ENCODE measurements around the gene PCNP. TPM values are rescaled to one million over a fixed set of nuclear protein-coding genes. Genes with fewer than 3 reads are reported as not detected.
"Not testable (repeated sequence)": the region's sequence is repeated elsewhere in the genome, so short reads cannot be mapped to it uniquely, and the experiment has no call there.

PCNP gene
- total RNA-seq, 2 experiments from 2014 or later = 49.2 to 153 TPM

GRCh38 chr3:101638261-101638745, 64.3 kb downstream of the PCNP start:
- no peak overlapping the region for H3K27ac ChIP-seq (ENCODE audit: low read depth, low read length, poor library complexity, severe bottlenecking)
- DNase-seq (ENCODE audit: low spot score) = peak; percentile 7
- no peak overlapping the region for H3K4me2 ChIP-seq (ENCODE audit: low read length)
- H3K36me3 ChIP-seq (ENCODE audit: insufficient read depth, low read length) = no peaks in the 10 kb centered on the region
- TF ChIP-seq CTCF (conservative IDR thresholded peaks at IDR 0.05; ENCODE audit: low read length) (peak; percentile 49; the same call in 1 of the 2 replicates), EZH2phosphoT487 (IDR thresholded peaks at IDR 0.05; ENCODE audit: borderline replicate concordance, low read depth, low read length) (no peak)
- intact Hi-C loops (cut with micrococcal nuclease; ENCODE audit: unreplicated experiment) = loop anchor here (10.0 kb wide), 1 partner anchor 564 kb away; no protein-coding TSS in a partner anchor
- no peaks in the 10 kb centered on the region for H3K9me2 ChIP-seq (ENCODE audit: insufficient read depth, low read length)
- no TSS peak for BruUV-seq (replicated peaks)
- no peak overlapping the region for H2AFZ ChIP-seq (ENCODE audit: low read length)
- H3K9me3 ChIP-seq (ENCODE audit: low read length) = no peaks in the 10 kb centered on the region
- no peaks in the 10 kb centered on the region for H4K20me1 ChIP-seq (ENCODE audit: insufficient read depth, low read length)
- no peaks in the 10 kb centered on the region for H3K79me2 ChIP-seq (ENCODE audit: insufficient read depth, low read depth, low read length)
- CTCF ChIA-PET (ENCODE audit: unreplicated experiment) = interaction anchor here (0.5 kb wide), 1 partner anchor 82 kb away, joined by 3 read pairs; no protein-coding TSS in a partner anchor
- H3K4me3 ChIP-seq (ENCODE audit: low read depth, low read length, poor library complexity, severe bottlenecking) = no peak overlapping the region
- no peaks in the 10 kb centered on the region for H3K4me1 ChIP-seq (ENCODE audit: insufficient read depth, low read length, poor library complexity, severe bottlenecking)
- POLR2A ChIA-PET = interaction anchor here (1.0 kb wide), 1 partner anchor 11 kb away, joined by 3 read pairs; no protein-coding TSS in a partner anchor

GRCh38 chr3:101639280-101639963, 65.4 kb downstream of the PCNP start:
- Histone ChIP-seq H2AFZ (ENCODE audit: low read length) (no peak overlapping the region), H3K27ac (ENCODE audit: low read depth, low read length, poor library complexity, severe bottlenecking) (no peak overlapping the region), H3K4me3 (ENCODE audit: low read depth, low read length, poor library complexity, severe bottlenecking) (no peak overlapping the region), H3K4me1 (ENCODE audit: insufficient read depth, low read length, poor library complexity, severe bottlenecking) (no peaks in the 10 kb centered on the region), H3K9me3 (ENCODE audit: low read length) (no peaks in the 10 kb centered on the region), H3K36me3 (ENCODE audit: insufficient read depth, low read length) (no peaks in the 10 kb centered on the region), H3K79me2 (ENCODE audit: insufficient read depth, low read depth, low read length) (no peaks in the 10 kb centered on the region), H3K4me2 (ENCODE audit: low read length) (no peak overlapping the region), H3K9me2 (ENCODE audit: insufficient read depth, low read length) (no peaks in the 10 kb centered on the region), H4K20me1 (ENCODE audit: insufficient read depth, low read length) (no peaks in the 10 kb centered on the region)
- intact Hi-C loops (cut with micrococcal nuclease; ENCODE audit: unreplicated experiment) = loop anchor here (10.0 kb wide), 1 partner anchor 565 kb away; no protein-coding TSS in a partner anchor
- no peak for TF ChIP-seq EZH2phosphoT487 (IDR thresholded peaks at IDR 0.05; ENCODE audit: borderline replicate concordance, low read depth, low read length)
- no peak for TF ChIP-seq CTCF (conservative IDR thresholded peaks at IDR 0.05; ENCODE audit: low read length)
- ChIA-PET POLR2A (interaction anchor here (1.4 kb wide), 1 partner anchor 66 kb away, joined by 3 read pairs; no protein-coding TSS in a partner anchor), CTCF (ENCODE audit: unreplicated experiment) (no interaction called here)
- no peak for DNase-seq (ENCODE audit: low spot score)
- no TSS peak for BruUV-seq (replicated peaks)

- Histone ChIP-seq H3K27ac (ENCODE audit: low read depth, low read length, poor library complexity, severe bottlenecking) (no peak overlapping the region), H3K9me3 (ENCODE audit: low read length) (no peaks in the 10 kb centered on the region), H3K36me3 (ENCODE audit: insufficient read depth, low read length) (no peaks in the 10 kb centered on the region), H3K4me2 (ENCODE audit: low read length) (no peak overlapping the region), H4K20me1 (ENCODE audit: insufficient read depth, low read length) (no peaks in the 10 kb centered on the region), H3K79me2 (ENCODE audit: insufficient read depth, low read depth, low read length) (no peaks in the 10 kb centered on the region), H3K4me3 (ENCODE audit: low read depth, low read length, poor library complexity, severe bottlenecking) (no peak overlapping the region), H3K4me1 (ENCODE audit: insufficient read depth, low read length, poor library complexity, severe bottlenecking) (no peaks in the 10 kb centered on the region), H2AFZ (ENCODE audit: low read length) (no peak overlapping the region), H3K9me2 (ENCODE audit: insufficient read depth, low read length) (no peaks in the 10 kb centered on the region)
- ChIA-PET POLR2A (interaction anchor here (1.4 kb wide), 1 partner anchor 67 kb away, joined by 3 read pairs; no protein-coding TSS in a partner anchor), CTCF (ENCODE audit: unreplicated experiment) (no interaction called here)
- no TSS peak for BruUV-seq (replicated peaks)
- intact Hi-C loops (cut with micrococcal nuclease; ENCODE audit: unreplicated experiment) = no loop called here
- TF ChIP-seq EZH2phosphoT487 (IDR thresholded peaks at IDR 0.05; ENCODE audit: borderline replicate concordance, low read depth, low read length) (no peak), CTCF (conservative IDR thresholded peaks at IDR 0.05; ENCODE audit: low read length) (no peak)
- no peak for DNase-seq (ENCODE audit: low spot score)
These were observed 66.3 kb downstream of the PCNP start for GRCh38 chr3:101640256-101640655.

- H4K20me1 ChIP-seq (ENCODE audit: insufficient read depth, low read length); H3K9me3 ChIP-seq (ENCODE audit: low read length); BruUV-seq (replicated peaks); H3K27ac ChIP-seq (ENCODE audit: low read depth, low read length, poor library complexity, severe bottlenecking); H3K4me2 ChIP-seq (ENCODE audit: low read length); H3K79me2 ChIP-seq (ENCODE audit: insufficient read depth, low read depth, low read length); H3K4me1 ChIP-seq (ENCODE audit: insufficient read depth, low read length, poor library complexity, severe bottlenecking); intact Hi-C loops (cut with micrococcal nuclease; ENCODE audit: unreplicated experiment); H2AFZ ChIP-seq (ENCODE audit: low read length); H3K9me2 ChIP-seq (ENCODE audit: insufficient read depth, low read length); POLR2A ChIA-PET; H3K4me3 ChIP-seq (ENCODE audit: low read depth, low read length, poor library complexity, severe bottlenecking); DNase-seq (ENCODE audit: low spot score); CTCF ChIA-PET (ENCODE audit: unreplicated experiment); H3K36me3 ChIP-seq (ENCODE audit: insufficient read depth, low read length): not testable (repeated sequence)
These were observed 67.6 kb downstream of the PCNP start for GRCh38 chr3:101641397-101642115.
